Fibroblast of mammary gland (primary cell): ENCODE results near the gene MINDY4.

Experiments used
- DNase-seq: peaks from one replicate; pipeline ENCODE4 v3.0.0-alpha.2; 2010; ENCODE audit warnings: low read depth
- H3K4me3 ChIP-seq: 2 replicates; pipeline ENCODE4 v1.5.1; 2011; ENCODE audit warnings: low read depth, mild to moderate bottlenecking, low read length, moderate library complexity; ENCODE audit not compliant: control insufficient read depth
- CTCF ChIP-seq: conservative IDR thresholded peaks from 2 replicates; pipeline ENCODE4 v1.5.1; 2011; ENCODE audit warnings: low read depth, low read length, inconsistent platforms; ENCODE audit not compliant: control insufficient read depth, insufficient read depth

The MINDY4 gene

GRCh38 chr7:30841025-30841735 lies 70.0 kb downstream of the MINDY4 start:
- no peak for TF ChIP-seq CTCF

DNA sequence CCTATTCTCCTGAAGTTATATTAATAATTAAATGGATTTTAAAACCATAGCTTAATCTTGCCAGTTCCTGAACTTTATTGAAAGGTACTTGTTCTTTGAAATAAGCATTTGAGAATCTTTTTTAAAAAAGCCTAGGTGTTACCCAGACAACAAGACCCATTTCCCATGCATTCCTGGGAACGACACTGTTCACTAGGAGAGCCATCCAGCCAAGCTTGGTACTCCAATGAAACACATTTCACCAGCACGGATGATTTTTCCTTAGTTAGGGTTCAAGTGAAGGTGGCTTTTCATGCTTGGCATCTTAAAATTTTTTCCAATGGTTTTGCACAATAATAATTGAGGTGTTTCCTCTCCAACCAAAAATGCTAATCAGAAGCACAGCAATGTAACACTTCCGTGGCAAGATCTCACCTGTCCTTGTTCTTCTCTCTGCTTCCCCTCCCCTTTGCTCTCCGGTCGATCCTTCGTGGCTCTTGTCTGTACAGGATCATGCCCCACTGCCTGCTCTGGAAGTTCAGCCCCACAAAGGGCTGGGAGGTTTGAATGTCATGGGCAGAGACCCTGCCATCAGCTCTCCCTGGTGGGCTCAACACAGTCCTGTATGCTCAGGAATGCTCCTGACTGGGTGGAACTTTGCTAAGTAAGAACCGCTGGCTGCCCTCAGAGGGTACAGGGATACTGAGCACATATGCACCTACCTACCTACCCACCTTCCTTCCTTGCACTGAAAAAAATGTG lies 70.8 kb downstream of the MINDY4 start:
- no peak overlapping the region for H3K4me3 ChIP-seq
- DNase-seq = no peak
- no peak for TF ChIP-seq CTCF

More at GRCh38 chr7:30841025-30841735, 70.0 kb downstream of the MINDY4 start:
- no peak for DNase-seq
- H3K4me3 ChIP-seq = no peak overlapping the region

DNA sequence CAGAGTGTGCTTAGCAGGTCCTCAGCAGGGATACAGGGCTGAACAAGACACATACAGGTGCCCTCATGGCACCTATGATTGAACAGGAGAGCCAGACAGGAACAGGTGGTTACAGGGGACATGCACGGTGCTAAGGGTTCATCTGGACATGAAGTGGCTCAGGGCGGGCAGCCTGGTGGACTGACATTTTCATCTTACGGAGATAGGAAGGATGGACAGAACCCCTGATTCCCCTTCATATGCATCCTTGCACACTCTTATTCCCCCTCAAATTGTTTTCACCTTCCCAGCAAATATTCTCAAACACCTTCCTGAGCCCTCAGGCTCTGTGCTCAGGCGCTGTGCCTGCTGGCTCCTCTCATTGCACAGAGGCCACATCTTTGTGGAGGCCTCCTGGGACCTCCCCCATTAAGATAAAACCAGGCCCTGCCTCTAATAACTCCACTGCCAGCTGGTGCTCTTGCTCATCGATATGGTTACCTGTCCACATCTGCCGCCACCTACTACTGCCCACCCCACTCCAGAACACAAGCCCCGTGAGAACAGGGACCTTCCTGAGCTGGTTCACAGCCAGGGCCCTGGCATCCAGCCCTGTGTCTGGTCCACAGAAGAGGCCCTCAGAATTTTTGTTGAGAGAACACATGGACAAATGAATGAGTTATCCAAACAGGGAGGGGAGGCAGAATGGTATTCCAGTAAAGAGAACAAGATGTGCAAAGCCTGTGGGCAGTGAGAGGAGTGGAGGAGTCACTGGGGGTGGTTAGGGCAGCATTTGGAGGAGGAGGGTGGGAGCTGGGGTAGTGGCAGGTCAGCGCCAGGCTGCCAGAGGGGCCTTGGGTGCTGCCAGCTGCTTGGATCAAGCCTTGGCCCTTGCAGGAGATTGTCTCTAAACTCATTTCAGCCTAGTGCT lies 71.6 kb downstream of the MINDY4 start:
- DNase-seq = peak; percentile 27
- H3K4me3 ChIP-seq = no peak overlapping the region
- no peak for TF ChIP-seq CTCF

- TF ChIP-seq CTCF = no peak
- DNase-seq = no peak
- H3K4me3 ChIP-seq = no peak overlapping the region
Observed at GRCh38 chr7:30843741-30844482, 72.7 kb downstream of the MINDY4 start.

GRCh38 chr7:30844483-30844874 lies 73.3 kb downstream of the MINDY4 start:
- DNase-seq = no peak
- TF ChIP-seq CTCF = no peak
- no peak overlapping the region for H3K4me3 ChIP-seq

- DNase-seq = no peak
- H3K4me3 ChIP-seq = no peak overlapping the region
- no peak for TF ChIP-seq CTCF
Observed at GRCh38 chr7:30844916-30845315, 73.7 kb downstream of the MINDY4 start.
